Fibroblast of lung (primary cell): ENCODE data around the gene RFC4.

Experiments used
- EZH2 ChIP-seq: IDR thresholded peaks from 2 replicates; pipeline ENCODE4 v1.5.1; 2012; ENCODE audit warnings: low read length, control low read depth, mild to moderate bottlenecking; ENCODE audit errors: missing control alignments
- TF ChIP-seq, protein P1 (sequence below), 2 donors: IDR thresholded peaks in 1 of 2; conservative IDR thresholded peaks in 1 of 2; 1 replicate in 1 of 2; 2 replicates in 1 of 2; pipeline ENCODE4 v1.5.1; 2011 to 2012; ENCODE audit warnings: low read length in 2 of 2, control low read depth in 1 of 2, inconsistent platforms in 1 of 2, low read depth in 1 of 2, mild to moderate bottlenecking in 1 of 2

DNA sequence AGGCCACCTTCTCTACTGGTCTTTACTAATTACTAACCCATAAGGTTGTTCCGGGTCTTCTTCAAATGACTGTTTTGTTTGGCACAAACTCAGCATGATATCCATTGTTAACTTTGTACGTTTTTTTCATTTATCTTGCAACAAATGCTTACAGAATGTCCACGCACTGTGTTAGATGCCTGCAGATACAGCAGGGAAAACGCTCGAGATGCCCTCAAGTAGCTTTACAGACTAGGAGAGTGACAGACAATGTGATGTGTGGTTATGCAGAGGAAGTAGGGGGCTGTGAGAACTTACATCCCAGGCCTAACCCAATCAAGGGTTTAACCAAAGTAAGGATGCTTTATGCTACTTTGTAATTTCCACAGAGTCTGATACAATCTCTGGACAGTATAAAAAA, 949 bp upstream of the RFC4 start:
- TF ChIP-seq, protein P1, sequence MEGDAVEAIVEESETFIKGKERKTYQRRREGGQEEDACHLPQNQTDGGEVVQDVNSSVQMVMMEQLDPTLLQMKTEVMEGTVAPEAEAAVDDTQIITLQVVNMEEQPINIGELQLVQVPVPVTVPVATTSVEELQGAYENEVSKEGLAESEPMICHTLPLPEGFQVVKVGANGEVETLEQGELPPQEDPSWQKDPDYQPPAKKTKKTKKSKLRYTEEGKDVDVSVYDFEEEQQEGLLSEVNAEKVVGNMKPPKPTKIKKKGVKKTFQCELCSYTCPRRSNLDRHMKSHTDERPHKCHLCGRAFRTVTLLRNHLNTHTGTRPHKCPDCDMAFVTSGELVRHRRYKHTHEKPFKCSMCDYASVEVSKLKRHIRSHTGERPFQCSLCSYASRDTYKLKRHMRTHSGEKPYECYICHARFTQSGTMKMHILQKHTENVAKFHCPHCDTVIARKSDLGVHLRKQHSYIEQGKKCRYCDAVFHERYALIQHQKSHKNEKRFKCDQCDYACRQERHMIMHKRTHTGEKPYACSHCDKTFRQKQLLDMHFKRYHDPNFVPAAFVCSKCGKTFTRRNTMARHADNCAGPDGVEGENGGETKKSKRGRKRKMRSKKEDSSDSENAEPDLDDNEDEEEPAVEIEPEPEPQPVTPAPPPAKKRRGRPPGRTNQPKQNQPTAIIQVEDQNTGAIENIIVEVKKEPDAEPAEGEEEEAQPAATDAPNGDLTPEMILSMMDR (conservative IDR thresholded peaks at IDR 0.05 in 1 of 2, IDR thresholded peaks at IDR 0.05 in 1 of 2; ENCODE audit: low read depth in 1 of 2, low read length in 2 of 2): no peak
- TF ChIP-seq EZH2: no peak
